ENCODE data around the gene ZRANB2. TPM values are rescaled to one million over a fixed set of nuclear protein-coding genes. Genes with fewer than 3 reads are reported as not detected.

Gene ZRANB2
- total RNA-seq, 1 experiment from 2014 or later, result 112 TPM

DNA sequence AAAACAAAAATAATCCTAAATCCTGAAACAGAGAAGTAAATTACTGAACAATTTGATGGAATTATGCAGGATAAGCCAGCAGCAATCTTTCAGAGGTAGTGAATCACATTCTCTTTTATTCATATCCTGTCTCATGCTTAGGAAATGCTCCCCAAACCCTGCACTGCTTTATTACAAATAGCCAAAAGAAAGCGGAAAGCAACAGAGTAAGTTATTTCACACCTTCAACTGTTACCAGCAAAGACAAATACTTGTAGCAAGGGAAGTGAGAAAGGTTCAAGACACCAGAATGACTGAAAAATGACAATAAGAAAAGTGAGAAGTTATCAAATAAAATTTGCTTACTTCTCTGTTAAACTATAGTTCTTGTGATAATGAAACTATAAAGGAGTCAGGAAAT, 6.2 kb downstream of the ZRANB2 start:
- no peaks in the 10 kb centered on the region for H3K27me3 ChIP-seq (replicated peaks; ENCODE audit: insufficient read depth, low read depth, low read length, poor library complexity)
- H3K4me3 ChIP-seq (ENCODE audit: low read depth, low read length, poor library complexity, severe bottlenecking), result no peak overlapping the region
- CTCF ChIA-PET, result no interaction called here
- POLR2A ChIA-PET (ENCODE audit: low non-redundant PET), result interaction anchor here (0.6 kb wide), 1 partner anchor 27 kb away, joined by 3 read pairs; the partner anchor contains the start of gene PTGER3
- TF ChIP-seq EZH2 (IDR thresholded peaks at IDR 0.05; ENCODE audit: borderline replicate concordance, low read depth, low read length, poor library complexity, severe bottlenecking), result no peak
- TF ChIP-seq, protein P1, sequence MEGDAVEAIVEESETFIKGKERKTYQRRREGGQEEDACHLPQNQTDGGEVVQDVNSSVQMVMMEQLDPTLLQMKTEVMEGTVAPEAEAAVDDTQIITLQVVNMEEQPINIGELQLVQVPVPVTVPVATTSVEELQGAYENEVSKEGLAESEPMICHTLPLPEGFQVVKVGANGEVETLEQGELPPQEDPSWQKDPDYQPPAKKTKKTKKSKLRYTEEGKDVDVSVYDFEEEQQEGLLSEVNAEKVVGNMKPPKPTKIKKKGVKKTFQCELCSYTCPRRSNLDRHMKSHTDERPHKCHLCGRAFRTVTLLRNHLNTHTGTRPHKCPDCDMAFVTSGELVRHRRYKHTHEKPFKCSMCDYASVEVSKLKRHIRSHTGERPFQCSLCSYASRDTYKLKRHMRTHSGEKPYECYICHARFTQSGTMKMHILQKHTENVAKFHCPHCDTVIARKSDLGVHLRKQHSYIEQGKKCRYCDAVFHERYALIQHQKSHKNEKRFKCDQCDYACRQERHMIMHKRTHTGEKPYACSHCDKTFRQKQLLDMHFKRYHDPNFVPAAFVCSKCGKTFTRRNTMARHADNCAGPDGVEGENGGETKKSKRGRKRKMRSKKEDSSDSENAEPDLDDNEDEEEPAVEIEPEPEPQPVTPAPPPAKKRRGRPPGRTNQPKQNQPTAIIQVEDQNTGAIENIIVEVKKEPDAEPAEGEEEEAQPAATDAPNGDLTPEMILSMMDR (conservative IDR thresholded peaks at IDR 0.05; ENCODE audit: low read depth, low read length), result no peak
- no peaks in the 10 kb centered on the region for H3K9me3 ChIP-seq (ENCODE audit: low read depth, low read length, poor library complexity, severe bottlenecking)
- BruUV-seq (replicated peaks), result no TSS peak
- peak overlapping the region; percentile 4 for H3K27ac ChIP-seq (ENCODE audit: low read depth, low read length, poor library complexity, severe bottlenecking)
- intact Hi-C loops (cut with micrococcal nuclease; ENCODE audit: unreplicated experiment), result no loop called here
- DNase-seq (ENCODE audit: low spot score), result no peak
- peaks cover 89% of the 10 kb centered on the region for H3K36me3 ChIP-seq (ENCODE audit: insufficient read depth, low read length, poor library complexity, severe bottlenecking)
- peaks cover 10% of the 10 kb centered on the region for H3K4me1 ChIP-seq (ENCODE audit: insufficient read depth, low read length, poor library complexity, severe bottlenecking)

DNA sequence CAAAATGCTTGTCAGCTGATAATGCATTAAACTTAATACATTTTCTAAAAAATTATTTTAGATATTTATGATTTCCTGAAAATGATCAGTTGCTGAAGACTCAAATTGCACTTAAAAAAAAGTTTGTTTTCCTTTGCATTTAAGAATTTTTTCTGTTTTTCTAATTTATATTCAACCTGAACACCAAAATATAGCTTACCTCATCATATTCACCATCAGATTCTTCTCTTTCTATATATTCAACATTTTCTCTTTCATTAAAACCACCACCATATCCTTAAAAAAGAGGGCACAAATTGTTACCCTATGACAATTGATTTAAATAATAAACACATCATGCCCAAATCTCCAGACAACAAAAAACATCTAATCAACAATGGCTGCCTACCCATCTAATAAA, 8.6 kb downstream of the ZRANB2 start:
- no peak for DNase-seq (ENCODE audit: low spot score)
- H3K27me3 ChIP-seq (replicated peaks; ENCODE audit: insufficient read depth, low read depth, low read length, poor library complexity), result no peaks in the 10 kb centered on the region
- ChIA-PET CTCF (no interaction called here), POLR2A (ENCODE audit: low non-redundant PET) (no interaction called here)
- H3K27ac ChIP-seq (ENCODE audit: low read depth, low read length, poor library complexity, severe bottlenecking), result no peak overlapping the region
- no peaks in the 10 kb centered on the region for H3K9me3 ChIP-seq (ENCODE audit: low read depth, low read length, poor library complexity, severe bottlenecking)
- intact Hi-C loops (cut with micrococcal nuclease; ENCODE audit: unreplicated experiment), result no loop called here
- no peak for TF ChIP-seq EZH2 (IDR thresholded peaks at IDR 0.05; ENCODE audit: borderline replicate concordance, low read depth, low read length, poor library complexity, severe bottlenecking)
- TF ChIP-seq, protein P1 (conservative IDR thresholded peaks at IDR 0.05; ENCODE audit: low read depth, low read length), result no peak
- BruUV-seq (replicated peaks), result no TSS peak
- no peaks in the 10 kb centered on the region for H3K4me1 ChIP-seq (ENCODE audit: insufficient read depth, low read length, poor library complexity, severe bottlenecking)
- H3K4me3 ChIP-seq (ENCODE audit: low read depth, low read length, poor library complexity, severe bottlenecking), result no peak overlapping the region
- H3K36me3 ChIP-seq (ENCODE audit: insufficient read depth, low read length, poor library complexity, severe bottlenecking), result peaks cover 100% of the 10 kb centered on the region

DNA sequence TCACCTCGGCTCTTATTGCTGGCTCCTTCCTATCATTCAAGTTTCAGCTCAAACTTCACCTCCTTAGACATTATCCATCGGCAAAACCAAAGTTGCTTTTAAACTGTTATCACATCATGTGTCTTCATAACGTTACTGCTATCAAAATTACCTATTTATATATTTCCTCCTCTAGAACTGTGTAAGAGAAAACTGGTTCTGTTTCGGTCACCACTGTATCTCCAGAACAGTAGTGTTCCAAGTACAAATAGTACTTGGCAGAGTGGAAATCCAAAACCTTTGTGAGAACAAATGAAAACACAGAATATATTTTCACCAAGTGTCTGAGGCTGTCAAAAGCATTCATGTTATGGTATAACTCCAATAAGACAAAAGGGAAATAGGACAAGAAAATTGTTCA, 9.1 kb downstream of the ZRANB2 start:
- intact Hi-C loops (cut with micrococcal nuclease; ENCODE audit: unreplicated experiment), result no loop called here
- Histone ChIP-seq H3K4me3 (ENCODE audit: low read depth, low read length, poor library complexity, severe bottlenecking) (no peak overlapping the region), H3K9me3 (ENCODE audit: low read depth, low read length, poor library complexity, severe bottlenecking) (no peaks in the 10 kb centered on the region), H3K27ac (ENCODE audit: low read depth, low read length, poor library complexity, severe bottlenecking) (no peak overlapping the region), H3K36me3 (ENCODE audit: insufficient read depth, low read length, poor library complexity, severe bottlenecking) (peaks cover 100% of the 10 kb centered on the region), H3K27me3 (replicated peaks; ENCODE audit: insufficient read depth, low read depth, low read length, poor library complexity) (no peaks in the 10 kb centered on the region), H3K4me1 (ENCODE audit: insufficient read depth, low read length, poor library complexity, severe bottlenecking) (no peaks in the 10 kb centered on the region)
- no TSS peak for BruUV-seq (replicated peaks)
- POLR2A ChIA-PET (ENCODE audit: low non-redundant PET), result no interaction called here
- no peak for DNase-seq (ENCODE audit: low spot score)
- no peak for TF ChIP-seq EZH2 (IDR thresholded peaks at IDR 0.05; ENCODE audit: borderline replicate concordance, low read depth, low read length, poor library complexity, severe bottlenecking)
- TF ChIP-seq, protein P1 (conservative IDR thresholded peaks at IDR 0.05; ENCODE audit: low read depth, low read length), result no peak
- CTCF ChIA-PET, result no interaction called here
